Measurements from ENCODE around the gene TMPRSS13.

GRCh38 chr11:117910941-117911655 is 18.1 kb downstream of the TMPRSS13 start:
- TF ChIP-seq, protein P1, sequence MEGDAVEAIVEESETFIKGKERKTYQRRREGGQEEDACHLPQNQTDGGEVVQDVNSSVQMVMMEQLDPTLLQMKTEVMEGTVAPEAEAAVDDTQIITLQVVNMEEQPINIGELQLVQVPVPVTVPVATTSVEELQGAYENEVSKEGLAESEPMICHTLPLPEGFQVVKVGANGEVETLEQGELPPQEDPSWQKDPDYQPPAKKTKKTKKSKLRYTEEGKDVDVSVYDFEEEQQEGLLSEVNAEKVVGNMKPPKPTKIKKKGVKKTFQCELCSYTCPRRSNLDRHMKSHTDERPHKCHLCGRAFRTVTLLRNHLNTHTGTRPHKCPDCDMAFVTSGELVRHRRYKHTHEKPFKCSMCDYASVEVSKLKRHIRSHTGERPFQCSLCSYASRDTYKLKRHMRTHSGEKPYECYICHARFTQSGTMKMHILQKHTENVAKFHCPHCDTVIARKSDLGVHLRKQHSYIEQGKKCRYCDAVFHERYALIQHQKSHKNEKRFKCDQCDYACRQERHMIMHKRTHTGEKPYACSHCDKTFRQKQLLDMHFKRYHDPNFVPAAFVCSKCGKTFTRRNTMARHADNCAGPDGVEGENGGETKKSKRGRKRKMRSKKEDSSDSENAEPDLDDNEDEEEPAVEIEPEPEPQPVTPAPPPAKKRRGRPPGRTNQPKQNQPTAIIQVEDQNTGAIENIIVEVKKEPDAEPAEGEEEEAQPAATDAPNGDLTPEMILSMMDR (conservative IDR thresholded peaks at IDR 0.05), result no peak
- no peak for TF ChIP-seq EZH2 (IDR thresholded peaks at IDR 0.05; ENCODE audit: low read depth)
